Measurements from ENCODE around the gene GNB1.

GNB1 gene

DNA sequence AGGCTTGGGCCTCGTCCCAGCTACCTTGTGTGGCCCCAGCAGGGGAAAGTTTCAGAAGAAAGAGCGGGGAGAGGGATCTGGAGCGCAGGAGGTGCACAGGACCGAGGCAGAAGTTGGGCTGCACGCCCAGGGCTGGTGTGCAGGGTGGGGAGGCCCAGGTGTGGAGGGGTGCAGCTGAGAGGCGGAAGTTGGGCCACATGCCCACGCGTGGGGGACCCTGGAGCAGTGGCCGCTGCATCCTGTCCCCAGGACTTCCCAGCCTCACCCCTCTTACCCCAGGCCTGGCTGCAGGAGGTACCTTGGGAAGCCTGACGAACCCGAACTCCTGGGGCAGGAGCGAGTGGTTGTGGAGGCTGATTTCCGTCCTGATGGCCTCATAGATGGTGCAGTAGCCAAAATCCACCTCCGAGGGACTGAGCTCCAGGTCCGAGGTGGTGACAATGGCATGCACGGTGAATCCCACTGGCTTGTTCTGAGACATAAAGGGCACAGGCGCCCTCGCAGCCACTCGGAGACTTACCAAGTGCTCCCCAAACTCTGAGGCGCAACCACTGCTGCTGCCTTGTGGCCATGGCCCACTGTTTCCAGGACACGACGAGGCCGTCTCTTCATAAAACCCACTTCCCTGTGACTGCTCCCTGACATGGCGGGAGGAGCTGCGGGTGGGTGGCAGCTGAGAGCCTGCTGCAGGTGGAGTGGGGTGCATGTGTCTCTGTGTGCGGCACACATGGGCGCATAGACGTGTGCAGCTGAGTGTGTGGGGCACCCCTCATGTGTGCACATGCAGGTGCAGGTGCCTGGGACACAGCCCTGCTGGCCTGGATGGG, 48.6 kb upstream of the GNB1 start:
- no peak for ATAC-seq
- TF ChIP-seq GLIS3 (CRISPR knock-in tag; IDR thresholded peaks at IDR 0.05) = no peak
- no peak for TF ChIP-seq ZNF565 (CRISPR knock-in tag; conservative IDR thresholded peaks at IDR 0.05; ENCODE audit: low read depth)
- TF ChIP-seq, protein P1, sequence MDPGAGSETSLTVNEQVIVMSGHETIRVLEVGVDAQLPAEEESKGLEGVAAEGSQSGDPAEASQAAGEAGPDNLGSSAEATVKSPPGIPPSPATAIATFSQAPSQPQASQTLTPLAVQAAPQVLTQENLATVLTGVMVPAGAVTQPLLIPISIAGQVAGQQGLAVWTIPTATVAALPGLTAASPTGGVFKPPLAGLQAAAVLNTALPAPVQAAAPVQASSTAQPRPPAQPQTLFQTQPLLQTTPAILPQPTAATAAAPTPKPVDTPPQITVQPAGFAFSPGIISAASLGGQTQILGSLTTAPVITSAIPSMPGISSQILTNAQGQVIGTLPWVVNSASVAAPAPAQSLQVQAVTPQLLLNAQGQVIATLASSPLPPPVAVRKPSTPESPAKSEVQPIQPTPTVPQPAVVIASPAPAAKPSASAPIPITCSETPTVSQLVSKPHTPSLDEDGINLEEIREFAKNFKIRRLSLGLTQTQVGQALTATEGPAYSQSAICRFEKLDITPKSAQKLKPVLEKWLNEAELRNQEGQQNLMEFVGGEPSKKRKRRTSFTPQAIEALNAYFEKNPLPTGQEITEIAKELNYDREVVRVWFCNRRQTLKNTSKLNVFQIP (CRISPR knock-in tag; IDR thresholded peaks at IDR 0.05; ENCODE audit: borderline replicate concordance, low read depth) = no peak
- TF ChIP-seq ARNTL (CRISPR knock-in tag; IDR thresholded peaks at IDR 0.05; ENCODE audit: borderline replicate concordance, low read depth) = no peak
- TF ChIP-seq TSHZ2 (CRISPR knock-in tag; IDR thresholded peaks at IDR 0.05) = no peak
- no peak for TF ChIP-seq PPARA (CRISPR knock-in tag; IDR thresholded peaks at IDR 0.05; ENCODE audit: borderline replicate concordance)
- TF ChIP-seq RARB (CRISPR knock-in tag; IDR thresholded peaks at IDR 0.05) = no peak
- TF ChIP-seq PATZ1 (CRISPR knock-in tag; IDR thresholded peaks at IDR 0.05; ENCODE audit: borderline replicate concordance) = no peak
- no peak for TF ChIP-seq ISL1 (CRISPR knock-in tag; IDR thresholded peaks at IDR 0.05)
- no peak for TF ChIP-seq TOX (CRISPR knock-in tag; IDR thresholded peaks at IDR 0.05; ENCODE audit: borderline replicate concordance)
- no peak for TF ChIP-seq TCF4 (CRISPR knock-in tag; IDR thresholded peaks at IDR 0.05; ENCODE audit: borderline replicate concordance)
- no peak for TF ChIP-seq ZFP3 (CRISPR knock-in tag; IDR thresholded peaks at IDR 0.05)
- TF ChIP-seq CSRNP3 (CRISPR knock-in tag; IDR thresholded peaks at IDR 0.05) = no peak
- no peak for TF ChIP-seq CSDC2 (CRISPR knock-in tag; IDR thresholded peaks at IDR 0.05)
- no peak for TF ChIP-seq ZC3H10 (CRISPR knock-in tag; IDR thresholded peaks at IDR 0.05)
- TF ChIP-seq ZNF8 (CRISPR knock-in tag; IDR thresholded peaks at IDR 0.05) = no peak
- TF ChIP-seq ESRRG (CRISPR knock-in tag; IDR thresholded peaks at IDR 0.05) = no peak
- TF ChIP-seq OSR1 (CRISPR knock-in tag; IDR thresholded peaks at IDR 0.05) = no peak
- no peak for TF ChIP-seq ZNF70 (CRISPR knock-in tag; IDR thresholded peaks at IDR 0.05)
- TF ChIP-seq CREB5 (CRISPR knock-in tag; IDR thresholded peaks at IDR 0.05; ENCODE audit: low read depth) = no peak

DNA sequence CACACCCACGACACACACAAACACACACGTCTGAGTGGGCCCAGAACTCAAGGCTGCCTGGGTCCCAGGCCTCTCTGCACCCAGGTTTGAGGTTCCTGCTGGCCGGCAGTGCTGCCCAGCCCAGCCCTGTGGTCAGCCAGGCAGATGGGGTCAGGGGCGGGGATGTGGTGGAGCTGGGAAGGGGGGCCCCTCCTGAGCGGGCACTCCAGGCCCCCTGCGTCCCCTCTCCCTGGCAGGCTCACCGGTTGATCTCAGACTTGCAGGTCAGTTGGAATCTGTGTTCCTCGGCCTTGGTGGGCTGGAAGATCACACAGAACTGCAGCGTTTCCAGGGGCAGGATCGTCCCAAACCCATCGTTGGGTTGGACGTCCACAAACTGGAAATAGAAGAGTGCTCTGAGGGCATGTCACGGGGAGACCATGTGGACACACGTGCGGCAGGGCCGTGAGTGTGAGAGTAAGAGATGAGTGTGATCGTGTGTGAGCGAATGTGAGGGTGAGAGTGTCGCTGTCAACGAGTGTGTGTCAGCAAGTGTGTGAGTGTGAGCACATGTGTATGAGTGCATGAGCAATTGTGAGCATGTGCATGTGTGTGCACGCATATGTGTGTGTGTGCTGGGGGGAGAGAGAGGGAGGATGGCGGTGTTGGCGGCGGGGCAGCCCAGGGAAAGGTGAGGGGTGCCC, 47.9 kb upstream of the GNB1 start:
- no peak for ATAC-seq
- TF ChIP-seq CREB5 (CRISPR knock-in tag; IDR thresholded peaks at IDR 0.05; ENCODE audit: low read depth) (no peak), ISL1 (CRISPR knock-in tag; IDR thresholded peaks at IDR 0.05) (no peak), TCF4 (CRISPR knock-in tag; IDR thresholded peaks at IDR 0.05; ENCODE audit: borderline replicate concordance) (no peak), ZFP30 (CRISPR knock-in tag; IDR thresholded peaks at IDR 0.05) (no peak)

Data from SK-N-SH treated with all-trans-retinoic acid at 6 μM for 48 hours (cell line).